A549 (cell line): ENCODE data around the gene SLC35G4.

Experiments used
- EP300 ChIP-seq, 2 experiments: fragments of >200 bp; sonication (Bioruptor Twin); formaldehyde crosslinking; IDR thresholded peaks; 2 replicates in 1 of 2; 3 replicates in 1 of 2; pipeline ENCODE4 v1.6.1; 2016 to 2017
- MAFK ChIP-seq: fragments of 450-650 bp; IDR thresholded peaks from 2 replicates; pipeline ENCODE4 v1.6.1; 2014; ENCODE audit not compliant: partially characterized antibody
- MAZ ChIP-seq: fragments of 150-350 bp; IDR thresholded peaks from 2 replicates; pipeline ENCODE4 v1.6.1; 2014; ENCODE audit warnings: antibody characterized with exemption, low read depth, low read length, borderline replicate concordance
- POLR2A ChIP-seq: IDR thresholded peaks from 2 replicates; pipeline ENCODE4 v1.6.1; 2012; ENCODE audit warnings: mild to moderate bottlenecking, low read length
- RAD21 ChIP-seq, 2 experiments: fragments of >200 bp in 1 of 2; sonication (Bioruptor Twin) in 1 of 2; formaldehyde crosslinking in 1 of 2; IDR thresholded peaks in 1 of 2; conservative IDR thresholded peaks in 1 of 2; 2 replicates in 1 of 2; 3 replicates in 1 of 2; pipeline ENCODE4 v1.6.1; 2012 to 2018; ENCODE audit warnings: inconsistent platforms in 1 of 2
- TF ChIP-seq, protein P1 (sequence below): fragments of >200 bp; sonication (Bioruptor Twin); formaldehyde crosslinking; IDR thresholded peaks from 3 replicates; pipeline ENCODE4 v1.5.1; 2016
- TF ChIP-seq, protein P2 (sequence below): IDR thresholded peaks from 2 replicates; pipeline ENCODE4 v1.6.1; 2012

DNA sequence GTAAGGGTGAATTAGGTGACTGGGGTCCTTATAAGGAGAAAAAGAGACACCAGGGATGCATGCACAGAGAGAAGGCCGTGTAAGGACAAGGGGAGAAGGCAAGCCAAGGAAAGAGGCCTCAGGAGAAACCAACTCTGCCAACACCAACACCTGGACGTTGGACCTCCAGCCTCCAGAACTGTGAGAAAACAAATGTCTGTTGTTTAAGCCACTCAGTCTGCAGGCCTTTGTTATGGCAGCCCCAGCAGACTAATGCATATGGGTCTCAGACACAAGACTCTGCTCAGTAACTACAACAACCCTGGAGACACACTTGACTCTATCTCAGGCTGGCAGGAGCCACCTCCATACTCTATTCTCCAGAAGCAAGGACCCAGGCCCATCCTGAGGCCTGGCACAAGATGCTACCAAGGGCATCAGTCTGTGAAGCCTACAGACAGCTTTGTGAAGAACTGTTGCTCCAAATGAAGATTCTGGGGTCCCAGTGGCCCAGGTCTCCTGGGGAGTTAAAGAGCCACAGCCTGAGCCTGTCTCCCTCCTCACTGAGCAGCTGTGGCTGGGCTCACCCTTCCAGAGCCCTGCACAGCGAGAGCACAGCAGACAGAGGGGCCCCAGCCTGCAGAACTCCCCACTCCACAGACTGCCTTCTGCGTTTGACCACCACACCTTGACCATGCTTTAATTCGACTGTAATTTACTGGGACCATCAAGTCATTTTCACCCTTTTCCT, 43.0 kb upstream of the SLC35G4 start:
- TF ChIP-seq MAZ (no peak), MAFK (no peak), POLR2A (no peak), RAD21 (conservative IDR thresholded peaks at IDR 0.05 in 1 of 2, IDR thresholded peaks at IDR 0.05 in 1 of 2) (no peak), EP300 (IDR thresholded peaks at IDR 0.05) (no peak)
- TF ChIP-seq, protein P1, sequence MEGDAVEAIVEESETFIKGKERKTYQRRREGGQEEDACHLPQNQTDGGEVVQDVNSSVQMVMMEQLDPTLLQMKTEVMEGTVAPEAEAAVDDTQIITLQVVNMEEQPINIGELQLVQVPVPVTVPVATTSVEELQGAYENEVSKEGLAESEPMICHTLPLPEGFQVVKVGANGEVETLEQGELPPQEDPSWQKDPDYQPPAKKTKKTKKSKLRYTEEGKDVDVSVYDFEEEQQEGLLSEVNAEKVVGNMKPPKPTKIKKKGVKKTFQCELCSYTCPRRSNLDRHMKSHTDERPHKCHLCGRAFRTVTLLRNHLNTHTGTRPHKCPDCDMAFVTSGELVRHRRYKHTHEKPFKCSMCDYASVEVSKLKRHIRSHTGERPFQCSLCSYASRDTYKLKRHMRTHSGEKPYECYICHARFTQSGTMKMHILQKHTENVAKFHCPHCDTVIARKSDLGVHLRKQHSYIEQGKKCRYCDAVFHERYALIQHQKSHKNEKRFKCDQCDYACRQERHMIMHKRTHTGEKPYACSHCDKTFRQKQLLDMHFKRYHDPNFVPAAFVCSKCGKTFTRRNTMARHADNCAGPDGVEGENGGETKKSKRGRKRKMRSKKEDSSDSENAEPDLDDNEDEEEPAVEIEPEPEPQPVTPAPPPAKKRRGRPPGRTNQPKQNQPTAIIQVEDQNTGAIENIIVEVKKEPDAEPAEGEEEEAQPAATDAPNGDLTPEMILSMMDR = no peak
- TF ChIP-seq, protein P2, sequence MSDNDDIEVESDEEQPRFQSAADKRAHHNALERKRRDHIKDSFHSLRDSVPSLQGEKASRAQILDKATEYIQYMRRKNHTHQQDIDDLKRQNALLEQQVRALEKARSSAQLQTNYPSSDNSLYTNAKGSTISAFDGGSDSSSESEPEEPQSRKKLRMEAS = no peak
